HL-60/S4 treated with phorbol 12-myristate 13-acetate at 8.2 ng/mL for 4 days and 3 days (cell line): ENCODE measurements around the gene PARD3B.

Experiments
- in situ Hi-C: fragments of 300-500 bp; cut with MboI; formaldehyde crosslinking; loops from 2 replicates; pipeline ENCODE4 v1.15.0; 2022; ENCODE audit warnings: low sequenced_read_pairs

The PARD3B gene

DNA sequence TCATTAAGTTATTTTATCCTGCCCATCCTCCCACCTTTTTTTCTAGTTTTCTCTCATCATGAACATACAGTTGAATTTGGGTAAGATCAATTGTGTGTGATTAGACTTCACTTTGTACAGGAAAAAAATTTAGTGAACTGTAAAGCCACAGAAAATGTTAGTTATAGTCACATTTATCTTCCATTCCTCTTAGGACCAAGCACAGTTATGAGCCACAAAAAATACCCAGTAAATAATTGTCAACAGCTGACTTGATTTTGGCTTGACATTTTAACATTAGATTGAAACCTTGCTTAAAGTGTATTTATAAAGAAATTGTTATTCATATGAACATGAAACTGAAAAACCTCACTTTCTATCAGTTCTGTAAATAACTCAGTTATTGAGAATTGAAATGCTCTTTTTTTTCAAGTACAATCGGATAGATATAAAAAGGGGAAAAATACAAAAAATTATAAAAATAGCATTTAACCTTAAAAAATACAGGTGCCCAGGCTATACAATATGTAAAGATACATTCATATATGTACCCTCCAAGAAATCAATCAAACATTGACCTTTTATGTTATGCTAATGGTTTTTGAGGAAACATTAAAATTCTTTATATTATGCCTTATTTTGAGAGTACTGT, 747.5 kb downstream of the PARD3B start:
- in situ Hi-C loops = no loop called here

DNA sequence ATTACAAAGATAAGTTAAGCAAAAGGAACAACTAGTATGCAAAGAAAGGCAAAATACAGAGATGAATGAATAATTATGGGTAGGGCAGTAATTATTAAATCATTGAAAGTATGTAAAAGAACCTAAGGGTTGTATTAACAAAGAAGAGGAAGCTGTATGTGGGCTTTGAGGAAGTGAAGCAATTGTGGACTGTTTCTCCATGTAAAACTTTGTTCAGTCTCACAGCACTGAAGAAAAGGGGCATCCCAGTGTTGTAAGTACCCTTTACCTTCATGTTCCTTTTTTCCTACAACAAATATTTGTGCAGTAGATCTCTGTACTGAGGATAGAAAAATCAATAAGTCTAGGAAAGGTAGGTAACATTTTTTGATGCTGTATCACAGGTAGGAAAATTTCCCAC, 748.3 kb downstream of the PARD3B start:
- in situ Hi-C loops = no loop called here

DNA sequence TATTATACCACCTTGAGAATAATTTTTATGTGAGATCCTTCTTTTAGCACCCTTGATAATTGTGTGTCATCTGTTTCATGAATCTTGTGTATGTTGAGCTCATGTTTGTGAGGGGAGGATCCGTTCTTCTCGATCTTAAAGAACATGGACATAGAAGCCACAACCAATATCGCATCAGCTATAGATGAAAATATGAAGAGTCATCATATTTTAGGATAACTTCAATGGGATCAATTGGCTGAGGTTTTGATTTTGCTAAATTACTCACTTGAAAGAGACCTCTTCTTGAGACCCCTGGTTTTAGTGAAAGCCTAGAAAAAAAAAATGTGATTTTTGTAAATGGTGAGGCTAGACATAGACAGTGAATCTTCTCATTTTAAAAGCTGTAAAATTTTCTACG, 751.7 kb downstream of the PARD3B start:
- in situ Hi-C loops = no loop called here

DNA sequence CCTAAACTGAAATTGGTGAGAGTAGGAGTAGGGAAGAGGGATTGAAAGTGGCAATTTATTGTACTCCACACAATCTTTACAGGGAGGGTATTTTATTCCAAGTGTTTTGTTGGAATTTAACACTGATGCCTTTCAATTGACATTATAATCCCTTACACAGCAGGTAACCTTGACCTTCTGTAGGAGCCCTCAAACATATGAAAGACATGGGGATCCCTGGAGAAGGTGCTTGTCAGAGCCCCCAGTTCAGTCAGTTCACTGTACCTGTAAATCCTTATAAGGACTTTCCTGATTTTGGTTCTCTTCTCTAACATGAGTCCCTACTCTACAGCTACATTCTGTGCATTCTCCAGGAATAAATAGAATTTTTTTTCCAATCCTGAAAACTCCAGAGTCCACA, 752.1 kb downstream of the PARD3B start:
- in situ Hi-C loops = no loop called here

DNA sequence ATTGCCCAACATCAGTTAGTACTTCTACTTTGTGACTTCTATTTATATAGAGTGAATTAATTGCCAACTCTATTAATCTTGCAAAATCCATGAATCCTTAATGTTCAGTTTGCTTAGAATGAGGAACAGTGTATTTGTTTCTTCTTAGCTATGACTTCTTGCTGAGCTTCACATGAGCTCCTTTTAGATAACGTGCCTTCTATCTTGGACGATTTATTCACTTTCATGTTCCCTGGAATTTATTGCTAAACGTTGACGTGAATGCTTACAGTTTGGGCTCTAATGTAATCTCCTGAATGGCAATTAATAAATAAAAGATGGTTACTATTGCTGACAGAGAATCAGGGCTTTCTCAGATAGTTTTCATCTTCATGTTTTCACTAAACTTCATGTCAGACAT, 752.6 kb downstream of the PARD3B start:
- in situ Hi-C loops = no loop called here

DNA sequence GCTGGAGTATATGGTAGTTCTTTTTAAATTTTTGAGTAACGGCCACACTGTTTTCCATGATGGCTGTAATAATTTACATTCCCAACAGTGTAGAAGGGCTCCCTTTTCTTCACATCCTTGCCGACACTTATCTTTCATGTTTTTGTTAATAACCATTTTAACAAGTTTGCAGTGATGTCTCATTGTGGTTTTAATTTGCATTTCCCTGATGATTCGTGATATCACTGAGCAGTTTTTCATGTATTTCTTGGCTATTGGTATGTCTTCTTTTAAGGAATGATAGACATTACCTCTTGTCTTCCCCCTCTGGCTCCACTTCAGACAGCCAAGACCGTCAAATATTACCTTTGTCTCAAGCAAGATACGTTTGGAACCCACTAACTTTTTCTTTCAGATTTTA, 765.9 kb downstream of the PARD3B start:
- in situ Hi-C loops = no loop called here

DNA sequence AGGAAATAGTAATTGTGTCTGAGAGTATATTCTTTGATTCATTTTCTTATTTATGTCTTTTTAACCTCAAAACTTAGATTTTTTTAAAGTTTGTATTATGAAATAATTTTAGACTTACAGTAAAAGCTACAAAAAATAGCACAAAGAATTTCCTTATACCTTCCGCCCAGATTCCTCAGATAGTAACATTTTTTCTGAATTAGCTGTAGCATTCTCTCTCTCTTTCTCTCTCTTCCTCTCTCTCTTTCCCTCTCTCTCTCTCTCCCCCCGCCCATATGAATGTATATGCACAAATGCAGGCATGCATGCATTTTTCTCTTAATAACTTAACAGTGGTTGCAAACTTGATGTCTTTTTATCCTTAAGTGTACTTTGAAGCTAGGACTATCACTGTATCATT, 776.0 kb downstream of the PARD3B start:
- in situ Hi-C loops = no loop called here

DNA sequence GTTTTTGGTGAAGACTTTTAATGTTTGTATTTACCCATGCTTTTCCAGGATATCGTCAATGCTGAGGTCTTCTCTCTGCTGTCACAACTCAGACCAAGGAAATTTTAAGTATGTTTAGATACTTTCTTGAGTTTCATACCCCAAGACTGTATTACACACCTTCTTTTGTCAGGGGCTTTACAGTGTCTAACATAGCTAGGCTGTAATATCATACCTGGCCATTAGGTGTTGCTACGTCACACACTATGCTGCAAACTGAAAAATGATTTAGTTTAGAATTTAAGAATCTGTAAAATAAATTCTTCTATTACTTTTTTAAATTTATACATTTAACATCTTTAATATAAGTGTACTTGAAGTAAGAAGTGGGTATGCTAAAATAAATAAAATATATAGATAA, 778.7 kb downstream of the PARD3B start:
- in situ Hi-C loops = no loop called here

DNA sequence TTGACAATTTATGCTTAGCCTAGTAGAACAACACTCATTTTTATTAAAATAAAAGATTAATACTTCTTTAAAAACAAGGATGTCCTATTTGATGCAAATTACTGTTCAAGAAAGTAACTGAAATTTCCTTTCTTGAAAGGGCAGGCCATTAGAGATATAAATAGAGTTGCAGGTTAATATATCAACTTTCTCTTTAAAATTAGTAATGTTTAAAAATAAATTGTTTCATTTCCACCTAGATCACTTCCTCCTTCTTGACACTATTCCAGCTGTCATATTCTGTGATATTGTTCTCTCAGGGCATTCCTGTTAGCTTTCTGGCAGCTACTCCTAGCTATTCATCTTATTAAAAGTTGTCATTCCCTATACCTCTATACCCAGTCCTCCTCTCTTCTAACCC, 779.1 kb downstream of the PARD3B start:
- in situ Hi-C loops = no loop called here

DNA sequence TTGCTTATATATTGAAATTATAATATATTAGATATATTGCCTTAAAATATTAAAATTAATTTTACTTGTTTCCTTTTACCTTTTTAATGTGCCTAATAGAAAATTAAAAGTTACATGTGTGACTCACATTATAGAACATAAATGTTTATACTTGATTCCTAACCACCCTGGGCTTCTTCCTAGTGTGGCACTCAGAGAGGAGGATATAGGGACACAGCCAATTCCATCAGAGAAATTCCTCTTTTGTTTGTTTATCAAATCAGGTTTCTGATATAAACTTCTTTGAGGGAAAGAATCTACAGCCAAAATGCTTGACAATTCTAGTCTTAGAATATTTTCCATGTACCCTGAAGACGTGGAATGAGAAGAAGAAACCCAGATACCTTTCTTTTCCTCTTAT, 788.1 kb downstream of the PARD3B start:
- in situ Hi-C loops = no loop called here

DNA sequence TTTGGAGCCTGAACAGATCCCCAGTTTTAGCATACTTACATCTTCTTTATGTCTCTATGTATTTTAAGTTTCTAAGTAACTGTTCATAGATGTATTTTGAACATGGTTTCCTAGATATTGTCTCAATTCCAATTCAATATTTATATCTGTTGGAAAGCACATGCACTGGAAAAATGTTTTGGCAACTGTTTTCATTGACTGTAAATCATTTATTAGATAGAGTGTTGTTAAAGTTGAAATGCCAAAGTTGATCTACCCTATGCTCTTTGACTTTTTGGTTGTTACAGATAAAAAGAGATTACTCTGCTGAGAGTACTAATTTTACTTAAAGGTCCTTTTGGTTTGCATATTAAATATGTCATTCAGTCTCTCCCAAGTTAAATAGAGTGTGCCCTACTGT, 792.0 kb downstream of the PARD3B start:
- in situ Hi-C loops = no loop called here

DNA sequence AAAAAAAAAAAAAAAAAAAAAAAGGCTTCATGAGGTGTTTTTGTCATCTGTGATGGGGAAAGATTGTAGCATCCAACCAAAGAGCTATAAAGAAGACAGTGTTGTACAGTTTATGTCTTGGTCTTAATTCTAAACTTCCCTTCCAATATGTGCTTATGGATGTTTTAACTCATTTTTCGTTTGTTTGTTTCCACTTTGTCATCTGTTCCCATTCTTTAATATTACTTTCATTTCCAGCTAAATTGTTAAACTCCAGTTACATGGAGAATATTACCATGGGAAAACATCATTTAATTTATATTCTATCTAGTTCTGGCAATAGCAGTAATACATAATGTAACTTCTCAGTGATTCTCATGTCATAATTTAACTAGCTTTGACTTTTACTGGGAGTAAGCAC, 792.9 kb downstream of the PARD3B start:
- in situ Hi-C loops = no loop called here

DNA sequence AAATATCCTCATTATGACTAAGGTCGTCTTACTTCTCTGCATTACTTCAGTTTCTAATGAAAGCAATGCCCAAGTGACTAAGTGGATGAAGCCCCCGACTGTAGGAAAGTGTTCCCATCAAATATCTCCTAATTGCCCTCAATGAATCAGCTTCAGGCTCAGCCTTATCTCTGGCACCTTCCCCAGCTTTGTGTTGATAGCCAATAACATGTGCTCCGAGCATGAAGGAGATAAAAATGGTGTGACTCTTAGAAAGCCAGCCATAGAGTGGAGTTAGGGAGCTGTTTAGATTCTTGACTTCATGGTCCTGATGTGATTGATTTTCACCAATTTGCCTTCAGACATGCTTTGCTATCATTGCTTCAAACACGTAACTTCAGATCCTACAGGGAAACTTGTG, 797.8 kb downstream of the PARD3B start:
- in situ Hi-C loops = no loop called here

DNA sequence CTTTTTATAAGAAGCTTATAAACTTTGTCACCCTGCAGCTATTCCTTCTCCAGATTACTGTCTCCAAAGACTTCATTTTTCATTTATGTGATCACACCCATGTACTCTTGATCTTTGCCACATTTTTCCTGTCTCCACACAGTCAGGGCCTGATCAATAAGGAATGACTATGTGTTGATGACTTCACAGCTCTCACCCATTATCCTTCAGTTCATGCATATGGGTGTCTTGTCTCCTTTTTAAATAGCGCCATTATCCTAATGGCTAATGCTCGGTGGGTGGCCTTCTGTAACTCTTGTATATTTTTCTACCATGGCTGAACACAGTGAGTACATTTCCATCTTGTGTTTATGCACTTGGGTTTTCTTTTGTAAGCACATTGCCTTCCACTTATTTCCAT, 801.4 kb downstream of the PARD3B start:
- in situ Hi-C loops = no loop called here

DNA sequence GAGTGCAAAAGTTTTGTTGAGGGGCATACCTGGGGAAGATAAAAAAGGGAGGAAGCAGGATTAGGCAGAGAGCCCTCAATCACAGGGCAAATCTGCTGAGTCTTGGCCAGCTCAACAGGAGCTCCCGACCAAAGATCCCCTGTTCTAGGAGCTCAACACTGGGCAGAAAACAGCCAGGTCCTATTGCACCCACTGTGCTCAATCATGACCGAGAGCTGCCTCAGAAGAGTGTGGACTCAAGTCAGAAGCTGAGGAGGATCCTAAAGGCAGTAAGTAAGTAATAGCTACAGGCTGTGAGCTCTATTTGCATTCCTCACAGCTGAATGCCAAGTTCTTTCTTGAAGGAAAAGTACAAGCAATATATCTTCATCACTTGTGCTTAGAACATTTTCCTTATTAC, 802.6 kb downstream of the PARD3B start:
- in situ Hi-C loops = no loop called here

DNA sequence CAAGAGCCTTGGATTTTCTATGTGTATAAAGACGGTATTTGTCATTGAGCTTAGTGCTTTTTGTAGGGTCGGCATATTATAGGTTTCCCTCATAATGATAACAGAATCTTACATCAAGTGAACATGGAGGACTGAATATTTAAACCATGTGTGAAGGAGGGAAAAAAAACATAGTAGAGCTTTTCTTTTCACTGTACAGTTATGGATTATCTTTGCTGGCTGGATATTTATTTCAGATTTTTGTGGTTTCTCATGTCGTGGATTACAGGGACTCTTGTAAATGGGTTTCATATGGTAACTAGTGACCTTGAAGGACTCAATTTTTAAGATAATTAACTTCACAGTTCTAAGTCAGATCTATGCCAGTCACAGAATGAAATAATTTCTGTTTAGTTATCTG, 806.8 kb downstream of the PARD3B start:
- in situ Hi-C loops = no loop called here

DNA sequence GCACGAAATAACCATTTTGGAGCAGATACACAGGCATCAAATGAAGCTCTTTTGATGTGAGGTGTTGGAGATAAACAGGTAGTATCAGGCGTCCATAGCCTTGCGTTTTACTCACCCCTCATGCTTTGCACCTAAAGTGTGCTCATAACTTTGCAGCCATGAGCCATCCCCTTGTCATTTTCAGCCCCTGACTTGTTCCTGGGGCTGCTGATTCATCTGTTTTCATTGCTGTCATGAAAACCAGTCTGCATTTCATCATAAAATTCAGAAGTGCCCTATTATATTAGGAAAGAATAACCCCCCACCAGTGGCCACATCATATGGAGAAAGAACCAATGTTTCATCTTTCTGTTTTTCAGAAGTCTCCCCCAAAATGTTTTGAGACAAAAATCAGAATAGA, 807.3 kb downstream of the PARD3B start:
- in situ Hi-C loops = no loop called here

DNA sequence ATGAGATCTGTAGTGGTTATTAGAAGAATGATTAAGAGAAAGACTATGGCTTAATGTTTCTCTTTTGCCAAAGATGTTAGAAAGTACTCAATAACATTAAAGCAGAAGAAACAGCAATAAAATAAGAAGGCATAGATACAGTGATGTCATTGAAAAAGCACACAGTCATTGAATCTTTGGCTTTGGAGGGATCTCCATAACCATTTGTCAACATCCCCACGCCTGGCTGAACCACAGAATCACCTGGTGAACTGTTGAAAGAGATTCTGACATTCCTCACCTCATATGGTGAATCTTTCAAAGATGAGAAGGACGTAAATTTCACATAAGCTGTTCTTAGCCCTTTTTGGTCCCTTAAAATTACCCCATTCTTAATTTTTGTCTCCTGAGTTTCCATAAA, 812.5 kb downstream of the PARD3B start:
- in situ Hi-C loops = no loop called here

DNA sequence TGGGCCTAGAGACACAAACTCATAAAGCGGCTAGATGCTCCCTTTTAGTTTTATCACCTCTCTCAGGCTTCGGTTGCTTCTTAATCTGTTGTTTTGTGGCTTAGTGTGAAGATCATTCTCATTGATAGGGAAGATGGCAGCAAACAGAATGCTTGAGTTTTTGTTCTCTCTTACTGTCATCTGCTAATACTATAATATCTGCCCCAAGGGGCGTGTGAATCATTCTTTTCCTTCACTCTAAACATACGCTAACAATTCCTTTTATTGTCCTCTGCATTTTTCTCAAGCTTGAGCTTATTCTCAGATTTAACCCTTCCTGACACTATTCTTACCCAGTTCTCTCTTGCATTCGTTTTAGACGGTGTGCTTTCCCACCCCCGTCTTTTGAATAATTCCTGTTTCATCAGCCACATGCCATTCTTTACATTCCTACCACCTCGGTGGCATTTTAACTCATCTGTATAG, 813.1 kb downstream of the PARD3B start:
- in situ Hi-C loops = no loop called here

DNA sequence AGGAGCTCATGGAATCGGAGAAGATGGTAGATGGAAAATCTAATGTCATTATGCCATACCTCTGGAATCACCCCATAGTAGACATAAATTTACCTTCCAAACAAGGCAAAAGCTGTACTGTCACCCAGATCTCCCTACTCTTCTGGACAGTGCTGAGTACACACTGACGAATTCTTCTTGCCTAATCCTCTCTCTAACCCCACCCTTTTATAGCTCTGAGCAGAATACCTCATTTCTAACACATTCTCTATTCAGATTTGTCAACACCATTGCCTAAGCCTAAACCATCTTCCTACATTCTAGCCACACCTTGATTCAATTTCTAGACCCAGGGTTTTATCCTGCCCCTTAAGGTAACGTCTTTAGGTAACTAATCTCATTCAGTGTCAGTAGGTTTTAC, 816.0 kb downstream of the PARD3B start:
- in situ Hi-C loops = no loop called here

DNA sequence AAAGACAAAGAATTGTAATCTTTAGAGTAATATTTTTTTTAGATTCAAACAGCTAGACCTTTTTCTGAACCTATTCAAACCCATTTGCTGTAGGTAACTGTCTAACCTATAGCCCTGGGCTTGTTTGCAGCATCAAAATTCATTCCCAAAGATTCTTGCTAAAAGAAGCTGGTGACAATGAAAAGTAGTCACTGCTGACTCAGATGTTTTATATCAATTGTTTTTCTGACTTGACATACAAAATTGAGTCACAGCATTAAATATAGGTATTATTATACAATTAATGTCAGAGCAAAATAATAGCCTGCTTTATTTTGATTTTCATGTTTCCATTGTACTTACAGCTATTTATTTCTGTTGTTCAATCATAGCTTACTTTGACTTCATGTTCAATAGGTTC, 816.7 kb downstream of the PARD3B start:
- in situ Hi-C loops = no loop called here

DNA sequence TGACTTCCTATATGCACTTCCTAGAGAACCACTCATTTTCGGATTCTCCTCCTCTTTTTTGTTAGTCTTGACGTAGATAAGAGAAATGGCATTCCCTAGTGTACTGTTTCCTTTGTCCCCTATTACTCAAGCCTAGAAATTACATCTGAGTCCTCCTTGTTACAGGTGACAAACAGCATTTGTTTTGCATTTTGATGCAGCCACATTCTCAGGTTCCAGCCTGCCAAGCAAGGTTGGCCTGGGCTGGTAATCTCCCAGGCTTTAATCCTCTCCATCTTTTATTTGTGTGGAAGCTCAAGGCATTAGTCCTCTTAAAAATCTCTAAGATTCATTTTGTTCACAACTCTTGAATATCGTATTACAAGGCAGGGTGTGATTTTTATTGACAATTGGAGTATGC, 819.0 kb downstream of the PARD3B start:
- in situ Hi-C loops = no loop called here

DNA sequence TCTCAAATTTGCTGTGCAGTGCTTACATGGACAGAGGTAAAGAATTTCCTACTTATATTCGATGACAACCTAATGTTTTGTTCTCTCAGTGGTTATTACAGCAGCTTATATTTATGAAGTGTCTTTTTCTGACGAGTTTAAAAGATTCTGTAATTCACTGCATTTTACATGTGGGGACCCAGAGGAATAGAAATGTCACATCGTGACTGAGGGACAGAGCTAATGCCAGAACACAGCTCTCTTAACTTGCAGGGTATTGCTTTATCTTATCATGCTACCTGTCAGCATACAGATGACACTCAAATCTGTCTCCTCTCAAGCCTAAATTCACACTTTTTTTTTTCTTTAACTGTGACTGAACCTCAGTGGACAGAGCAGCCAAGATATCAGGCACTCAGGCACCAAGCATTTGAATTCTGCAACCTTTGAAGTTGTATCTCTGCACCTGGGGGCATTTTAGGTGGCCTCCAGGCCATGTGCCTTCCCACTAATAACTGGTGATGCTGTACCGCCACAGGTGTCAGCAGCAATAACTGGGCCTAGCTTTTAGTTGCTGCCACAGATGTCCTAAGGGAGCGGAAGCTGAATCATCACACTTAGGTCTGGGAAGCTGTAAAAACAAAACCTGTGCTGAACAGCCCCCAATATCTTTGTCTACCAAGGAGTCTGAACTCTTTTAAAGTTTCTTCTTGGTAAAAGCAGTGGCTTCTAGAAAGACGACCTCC, 821.2 kb downstream of the PARD3B start:
- in situ Hi-C loops = no loop called here
